ENCODE measurements around the gene SLC12A7.
A peak's percentile ranks its signal among the peaks of the same experiment; 100 is the strongest.

Gene SLC12A7

GRCh38 chr5:1036504-1037122, 75.2 kb downstream of the SLC12A7 start:
- 0 out of 2 replicates have a peak, but pooled peaks have one; percentile 26 for TF ChIP-seq SCRT2 (tag by site-specific recombination; IDR thresholded peaks at IDR 0.05)
- peak; percentile 54 for TF ChIP-seq SCRT1 (tag by site-specific recombination; IDR thresholded peaks at IDR 0.05; ENCODE audit: borderline replicate concordance)
- no peak for TF ChIP-seq ZNF549 (tag by site-specific recombination; IDR thresholded peaks at IDR 0.05)
- no peak for TF ChIP-seq ZEB2 (tag by site-specific recombination; IDR thresholded peaks at IDR 0.05)
- no peak for TF ChIP-seq ZNF140 (tag by site-specific recombination; IDR thresholded peaks at IDR 0.05)
- no peak for TF ChIP-seq ZNF830 (tag by site-specific recombination; IDR thresholded peaks at IDR 0.05; ENCODE audit: low read depth)
- no peak for TF ChIP-seq ZNF354C (tag by site-specific recombination; IDR thresholded peaks at IDR 0.05; ENCODE audit: borderline replicate concordance, low read depth)
- TF ChIP-seq TRIM28 (IDR thresholded peaks at IDR 0.05; ENCODE audit: borderline replicate concordance, low read length) = no peak
- TF ChIP-seq GFI1B (tag by site-specific recombination; IDR thresholded peaks at IDR 0.05) = no peak
- no peak for TF ChIP-seq ZNF335 (tag by site-specific recombination; conservative IDR thresholded peaks at IDR 0.05)
- TF ChIP-seq HIC1 (tag by site-specific recombination; IDR thresholded peaks at IDR 0.05) = peak; percentile 45; the same call in 1 of the 2 replicates
- no peak for TF ChIP-seq ZNF585B (tag by site-specific recombination; IDR thresholded peaks at IDR 0.05)
- TF ChIP-seq MYNN (tag by site-specific recombination; IDR thresholded peaks at IDR 0.05; ENCODE audit: borderline replicate concordance) = no peak
- no peak for TF ChIP-seq ZBTB20 (tag by site-specific recombination; IDR thresholded peaks at IDR 0.05)
- CTCF ChIA-PET = interaction anchor here (0.5 kb wide), 1 partner anchor 292 kb away, joined by 4 read pairs; no protein-coding TSS in a partner anchor
- Histone ChIP-seq H3K27ac (ENCODE audit: extremely low read depth, low read depth, low read length) (no peak overlapping the region), H3K4me3 (ENCODE audit: low read depth, low read length) (no peak overlapping the region), H3K9me3 (ENCODE audit: control insufficient read depth, insufficient read depth, low read depth, low read length) (no peaks in the 10 kb centered on the region), H3K36me3 (ENCODE audit: control insufficient read depth in 2 of 2, insufficient read depth in 1 of 2, low read length in 2 of 2) (peaks cover 0 to 21% of the 10 kb centered on the region in 2 experiments; a peak in 1 of 3 replicates), H3K4me1 (ENCODE audit: control insufficient read depth, insufficient read depth, low read length) (no peaks in the 10 kb centered on the region)
- POLR2A ChIA-PET = no interaction called here

GRCh38 chr5:1035421-1036405, 76.2 kb downstream of the SLC12A7 start:
- H3K27ac ChIP-seq (ENCODE audit: extremely low read depth, low read depth, low read length) = no peak overlapping the region
- CTCF ChIA-PET = no interaction called here

GRCh38 chr5:1034986-1035385, 76.9 kb downstream of the SLC12A7 start:
- CTCF ChIA-PET = interaction anchor here (0.7 kb wide), 1 partner anchor 204 kb away, joined by 3 read pairs; no protein-coding TSS in a partner anchor
- Histone ChIP-seq H3K9me3 (ENCODE audit: control insufficient read depth, insufficient read depth, low read depth, low read length) (no peaks in the 10 kb centered on the region), H3K4me1 (ENCODE audit: control insufficient read depth, insufficient read depth, low read length) (no peaks in the 10 kb centered on the region), H3K4me3 (ENCODE audit: low read depth, low read length) (no peak overlapping the region), H3K27ac (ENCODE audit: extremely low read depth, low read depth, low read length) (no peak overlapping the region), H3K36me3 (ENCODE audit: control insufficient read depth in 2 of 2, insufficient read depth in 1 of 2, low read length in 2 of 2) (peaks cover 0 to 21% of the 10 kb centered on the region in 2 experiments; a peak in 1 of 3 replicates)
- POLR2A ChIA-PET = no interaction called here
- TF ChIP-seq ZNF19 (tag by site-specific recombination; IDR thresholded peaks at IDR 0.05; ENCODE audit: low read depth) (no peak), ZBTB26 (tag by site-specific recombination; optimal IDR thresholded peaks at IDR 0.05) (no peak), ZNF785 (tag by site-specific recombination; IDR thresholded peaks at IDR 0.05) (no peak), ZNF560 (tag by site-specific recombination; IDR thresholded peaks at IDR 0.05; ENCODE audit: borderline replicate concordance) (no peak), ZNF175 (tag by site-specific recombination; IDR thresholded peaks at IDR 0.05) (no peak), OVOL3 (tag by site-specific recombination; IDR thresholded peaks at IDR 0.05) (no peak), BCL11B (tag by site-specific recombination; IDR thresholded peaks at IDR 0.05; ENCODE audit: low read depth) (no peak), ZNF366 (tag by site-specific recombination; conservative IDR thresholded peaks at IDR 0.05) (peak; percentile 89), ZBTB8A (tag by site-specific recombination; IDR thresholded peaks at IDR 0.05) (no peak), ZNF433 (tag by site-specific recombination; IDR thresholded peaks at IDR 0.05; ENCODE audit: low read depth) (no peak), ZNF621 (tag by site-specific recombination; IDR thresholded peaks at IDR 0.05) (no peak), ZNF133 (tag by site-specific recombination; IDR thresholded peaks at IDR 0.05) (no peak), ZNF23 (tag by site-specific recombination; IDR thresholded peaks at IDR 0.05; ENCODE audit: borderline replicate concordance) (no peak)

More at GRCh38 chr5:1035421-1036405, 76.2 kb downstream of the SLC12A7 start:
- TF ChIP-seq GLIS2 (tag by site-specific recombination; IDR thresholded peaks at IDR 0.05) (peak; percentile 63), KLF1 (tag by site-specific recombination; IDR thresholded peaks at IDR 0.05) (peak; percentile 19; the same call in 1 of the 2 replicates), KLF8 (tag by site-specific recombination; IDR thresholded peaks at IDR 0.05) (0 out of 2 replicates have a peak, but pooled peaks have one; percentile 10), ZFP41 (tag by site-specific recombination; IDR thresholded peaks at IDR 0.05; ENCODE audit: borderline replicate concordance) (no peak)
- no peaks in the 10 kb centered on the region for H3K9me3 ChIP-seq (ENCODE audit: control insufficient read depth, insufficient read depth, low read depth, low read length)
- H3K36me3 ChIP-seq (ENCODE audit: control insufficient read depth in 2 of 2, insufficient read depth in 1 of 2, low read length in 2 of 2) = peaks cover 0 to 21% of the 10 kb centered on the region in 2 experiments; a peak in 1 of 3 replicates
- POLR2A ChIA-PET = no interaction called here
- H3K4me1 ChIP-seq (ENCODE audit: control insufficient read depth, insufficient read depth, low read length) = no peaks in the 10 kb centered on the region
- H3K4me3 ChIP-seq (ENCODE audit: low read depth, low read length) = no peak overlapping the region
